Choroid plexus epithelial cell (primary cell): Measurements from ENCODE around the gene ATG9A.

Source experiments
- DNase-seq: peaks from one replicate; pipeline ENCODE4 v3.0.0-alpha.2; 2010; ENCODE audit warnings: low read depth
- H3K4me3 ChIP-seq: 2 replicates; pipeline ENCODE4 v1.5.1; 2011; ENCODE audit warnings: low read depth, mild to moderate bottlenecking, control low read depth, low read length, moderate library complexity
- CTCF ChIP-seq: conservative IDR thresholded peaks from 2 replicates; pipeline ENCODE4 v1.5.1; 2011; ENCODE audit warnings: low read depth, mild to moderate bottlenecking, control low read depth, inconsistent platforms, low read length, moderate library complexity

ATG9A gene

GRCh38 chr2:219199470-219200211 lies 29.8 kb downstream of the ATG9A start:
- DNase-seq: no peak
- TF ChIP-seq CTCF: no peak
- no peak overlapping the region for H3K4me3 ChIP-seq

GRCh38 chr2:219198974-219199373 lies 30.5 kb downstream of the ATG9A start:
- H3K4me3 ChIP-seq: no peak overlapping the region
- no peak for DNase-seq
- no peak for TF ChIP-seq CTCF

- no peak for DNase-seq
- H3K4me3 ChIP-seq: no peak overlapping the region
- no peak for TF ChIP-seq CTCF
Measured at GRCh38 chr2:219197388-219197787, 32.0 kb downstream of the ATG9A start.

DNA sequence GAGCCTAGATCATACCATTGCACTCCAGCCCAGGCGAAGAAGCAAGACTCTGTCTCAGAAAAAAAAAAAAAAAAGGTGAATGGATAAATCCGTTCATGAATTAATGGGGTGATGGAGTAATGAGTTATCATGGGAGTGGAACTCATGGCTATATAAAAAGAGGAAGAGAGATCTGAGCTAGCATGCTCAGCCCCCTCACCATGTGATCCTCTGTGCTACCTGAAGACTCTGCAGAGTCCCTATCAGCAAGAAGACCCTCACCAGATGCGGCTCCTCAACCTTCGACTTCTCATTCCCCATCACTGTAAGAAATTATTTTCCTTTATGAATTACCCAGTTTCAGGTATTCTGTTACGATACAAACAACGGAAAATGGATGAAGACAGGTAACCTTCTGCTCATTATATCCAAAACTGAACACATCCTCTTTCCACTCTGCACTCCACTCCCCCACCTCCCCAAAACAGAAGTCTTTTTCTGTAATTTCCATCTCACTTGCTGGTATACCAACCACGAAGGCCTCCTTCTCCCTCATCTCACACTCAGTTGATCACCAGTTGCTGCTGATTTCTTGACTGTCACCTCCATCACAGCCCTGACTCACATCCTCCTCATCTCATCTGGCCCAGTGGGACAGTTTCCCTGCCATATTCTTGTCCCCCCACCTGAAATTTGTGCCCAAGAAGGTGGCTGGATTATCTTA lies 42.5 kb downstream of the ATG9A start:
- no peak overlapping the region for H3K4me3 ChIP-seq
- DNase-seq: no peak
- TF ChIP-seq CTCF: no peak

DNA sequence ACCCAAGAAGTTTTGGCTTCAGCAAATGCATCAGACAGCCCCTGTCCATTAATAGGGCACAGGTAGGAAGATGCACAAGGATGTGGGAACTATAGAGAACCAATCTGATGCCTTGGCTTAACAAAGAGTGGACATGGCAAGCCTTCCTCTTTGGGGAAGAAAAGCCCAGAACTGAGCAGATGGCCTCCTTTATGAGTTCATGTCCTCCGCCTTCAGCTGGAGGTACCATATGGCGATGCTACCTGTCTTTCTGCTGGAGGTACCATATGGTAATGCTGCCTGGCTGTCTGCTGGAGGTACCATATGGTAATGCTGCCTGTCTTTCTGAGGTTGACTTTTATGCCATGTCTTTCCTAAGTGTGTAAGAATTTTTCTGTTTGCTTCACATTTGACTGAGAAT lies 45.3 kb downstream of the ATG9A start:
- DNase-seq: no peak
- TF ChIP-seq CTCF: no peak
- no peak overlapping the region for H3K4me3 ChIP-seq

GRCh38 chr2:219183151-219183772 lies 46.2 kb downstream of the ATG9A start:
- no peak for TF ChIP-seq CTCF
- no peak for DNase-seq
- H3K4me3 ChIP-seq: no peak overlapping the region
